GM23248 (cell line): ENCODE results near the gene LRRC45. TPM values are rescaled to one million over a fixed set of nuclear protein-coding genes. Genes with fewer than 3 reads are reported as not detected.

Experiments used
- DNase-seq: peaks from one replicate; pipeline ENCODE4 v3.0.0-alpha.2; 2015
- H2AFZ ChIP-seq: fragments of 200-600 bp; sonication (generic); 2 replicates; pipeline ENCODE4 v1.6.1; 2016; ENCODE audit warnings: antibody characterized with exemption
- H3F3A ChIP-seq: fragments of 200-600 bp; sonication (generic); 2 replicates; pipeline ENCODE4 v1.6.1; 2016; ENCODE audit warnings: mild to moderate bottlenecking, antibody characterized with exemption, mixed run types; ENCODE audit not compliant: insufficient read depth
- H3K27ac ChIP-seq: fragments of 200-600 bp; sonication (generic); 2 replicates; pipeline ENCODE4 v1.5.1; 2016; ENCODE audit warnings: mild to moderate bottlenecking
- H3K27me3 ChIP-seq: fragments of 200-600 bp; sonication (generic); replicated peaks from 2 replicates; pipeline ENCODE4 v1.6.1; 2016; ENCODE audit warnings: mild to moderate bottlenecking; ENCODE audit not compliant: insufficient read depth
- H3K36me3 ChIP-seq: fragments of 200-600 bp; sonication (generic); 2 replicates; pipeline ENCODE4 v1.6.1; 2016; ENCODE audit warnings: low read depth, mild to moderate bottlenecking
- H3K4me1 ChIP-seq: fragments of 200-600 bp; sonication (generic); 2 replicates; pipeline ENCODE4 v1.6.1; 2016; ENCODE audit warnings: mild to moderate bottlenecking; ENCODE audit not compliant: insufficient read depth
- H3K4me2 ChIP-seq: fragments of 200-600 bp; sonication (generic); one replicate; pipeline ENCODE4 v1.6.1; 2016; ENCODE audit warnings: mild to moderate bottlenecking; ENCODE audit not compliant: unreplicated experiment
- H3K4me3 ChIP-seq: fragments of 200-600 bp; sonication (generic); 2 replicates; pipeline ENCODE4 v1.5.1; 2016; ENCODE audit warnings: mild to moderate bottlenecking
- H3K79me2 ChIP-seq: fragments of 200-600 bp; sonication (generic); 2 replicates; pipeline ENCODE4 v1.6.1; 2016; ENCODE audit warnings: mild to moderate bottlenecking; ENCODE audit not compliant: insufficient read depth
- H3K9ac ChIP-seq: fragments of 200-600 bp; sonication (generic); 2 replicates; pipeline ENCODE4 v1.6.1; 2016; ENCODE audit warnings: mild to moderate bottlenecking
- H3K9me2 ChIP-seq: fragments of 200-600 bp; sonication (generic); 2 replicates; pipeline ENCODE4 v1.6.1; 2016; ENCODE audit warnings: mixed run types, mild to moderate bottlenecking, moderate library complexity; ENCODE audit not compliant: insufficient read depth
- H3K9me3 ChIP-seq: fragments of 200-600 bp; sonication (generic); one replicate; pipeline ENCODE4 v1.6.1; 2017; ENCODE audit warnings: low read depth
- H4K20me1 ChIP-seq: fragments of 200-600 bp; sonication (generic); 2 replicates; pipeline ENCODE4 v1.6.0; 2016; ENCODE audit not compliant: insufficient read depth
- EZH2 ChIP-seq: fragments of 200-600 bp; sonication (generic); IDR thresholded peaks from 2 replicates; pipeline ENCODE4 v1.6.1; 2018; ENCODE audit warnings: antibody characterized with exemption, mild to moderate bottlenecking; ENCODE audit not compliant: insufficient read depth, poor library complexity, severe bottlenecking
- EZH2phosphoT487 ChIP-seq: fragments of 200-600 bp; sonication (generic); IDR thresholded peaks from 2 replicates; pipeline ENCODE4 v1.6.1; 2018; ENCODE audit warnings: antibody characterized with exemption, moderate library complexity, mild to moderate bottlenecking, low read depth; ENCODE audit not compliant: insufficient read depth
- WGBS, 2 experiments: methylation state at CpG; one replicate each; pipeline ENCODE4 v1.1.6; 2015 to 2017; ENCODE audit warnings: low lambda C conversion rate in 2 of 2, low coverage in 1 of 2; ENCODE audit errors: missing lambda C conversion rate in 2 of 2; 5-methylcytosine and 5-hydroxymethylcytosine counted together
- in situ Hi-C: fragments of 300-500 bp; cut with MboI; formaldehyde crosslinking; loops from 2 replicates; pipeline ENCODE4 v1.15.0; 2020
- polyA plus RNA-seq: library from polyadenylated mRNA; unstranded; fragments of >200 nt; fragmentation: Nextera tagmentation; extraction: Ambion mirVana; gene quantifications from 2 replicates; pipeline ENCODE4 v1.2.1, GENCODE V29; 2016
- total RNA-seq: library from RNA; depleted of rRNA; stranded (reverse); fragments of >200 nt; shearing (Covaris generic); gene quantifications from 2 replicates; pipeline ENCODE4 v1.2.3, GENCODE V29; 2014; rRNA removed

The LRRC45 gene
- total and polyA plus RNA-seq, 2 experiments from 2014 or later: 4.5 to 14.8 TPM

- WGBS, 2 experiments: 75 to 79% methylated on average over 24 to 28 of the region's 28 CpGs
Observed at GRCh38 chr17:82077617-82078358, 54.7 kb downstream of the LRRC45 start.

DNA sequence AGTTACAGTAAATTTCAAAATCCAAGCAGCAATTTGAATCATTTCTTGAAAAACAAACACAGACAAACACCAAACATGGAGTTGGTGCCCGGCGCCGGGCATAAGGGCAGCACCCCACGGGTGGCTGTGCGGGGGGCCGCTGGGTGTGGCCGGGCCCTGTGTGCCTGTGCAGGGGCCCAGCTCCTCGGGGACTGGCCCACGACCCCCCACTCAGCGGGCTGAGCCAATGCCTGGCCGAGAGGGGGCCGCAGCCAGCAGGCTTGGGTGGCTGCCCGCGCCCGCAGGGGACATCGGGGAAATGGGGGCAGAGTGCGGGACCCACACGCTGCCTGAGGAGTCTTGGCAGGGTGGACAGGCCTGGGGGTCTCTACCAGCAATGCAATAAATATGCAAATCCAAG is 55.3 kb downstream of the LRRC45 start:
- in situ Hi-C loops: no loop called here
- peaks cover 4% of the 10 kb centered on the region; the same call in 1 of the 2 replicates for H3F3A ChIP-seq
- H3K9me2 ChIP-seq: no peaks in the 10 kb centered on the region
- WGBS, 2 experiments: 86 to 95% methylated on average over 11 to 14 of the region's 18 CpGs
- no peaks in the 10 kb centered on the region for H3K79me2 ChIP-seq
- no peaks in the 10 kb centered on the region for H3K4me1 ChIP-seq
- no peaks in the 10 kb centered on the region for H3K36me3 ChIP-seq
- no peaks in the 10 kb centered on the region for H4K20me1 ChIP-seq
- no peak overlapping the region for H3K4me2 ChIP-seq
- H3K9me3 ChIP-seq: no peaks in the 10 kb centered on the region
- no peak overlapping the region for H3K4me3 ChIP-seq
- H2AFZ ChIP-seq: no peak overlapping the region
- DNase-seq: no peak
- H3K27ac ChIP-seq: no peak overlapping the region
- H3K9ac ChIP-seq: no peak overlapping the region
- TF ChIP-seq EZH2: no peak
- no peak for TF ChIP-seq EZH2phosphoT487
- no peaks in the 10 kb centered on the region for H3K27me3 ChIP-seq

More at GRCh38 chr17:82077617-82078358, 54.7 kb downstream of the LRRC45 start:
- no peak for TF ChIP-seq EZH2phosphoT487
- no peak for TF ChIP-seq EZH2
- Histone ChIP-seq H3K27ac (no peak overlapping the region), H3K4me2 (no peak overlapping the region), H3F3A (peaks cover 4% of the 10 kb centered on the region; the same call in 1 of the 2 replicates), H3K4me1 (no peaks in the 10 kb centered on the region), H2AFZ (no peak overlapping the region), H3K4me3 (no peak overlapping the region), H4K20me1 (no peaks in the 10 kb centered on the region), H3K9ac (no peak overlapping the region), H3K36me3 (no peaks in the 10 kb centered on the region), H3K27me3 (no peaks in the 10 kb centered on the region), H3K79me2 (no peaks in the 10 kb centered on the region), H3K9me3 (no peaks in the 10 kb centered on the region), H3K9me2 (no peaks in the 10 kb centered on the region)
- no peak for DNase-seq
- in situ Hi-C loops: no loop called here

DNA sequence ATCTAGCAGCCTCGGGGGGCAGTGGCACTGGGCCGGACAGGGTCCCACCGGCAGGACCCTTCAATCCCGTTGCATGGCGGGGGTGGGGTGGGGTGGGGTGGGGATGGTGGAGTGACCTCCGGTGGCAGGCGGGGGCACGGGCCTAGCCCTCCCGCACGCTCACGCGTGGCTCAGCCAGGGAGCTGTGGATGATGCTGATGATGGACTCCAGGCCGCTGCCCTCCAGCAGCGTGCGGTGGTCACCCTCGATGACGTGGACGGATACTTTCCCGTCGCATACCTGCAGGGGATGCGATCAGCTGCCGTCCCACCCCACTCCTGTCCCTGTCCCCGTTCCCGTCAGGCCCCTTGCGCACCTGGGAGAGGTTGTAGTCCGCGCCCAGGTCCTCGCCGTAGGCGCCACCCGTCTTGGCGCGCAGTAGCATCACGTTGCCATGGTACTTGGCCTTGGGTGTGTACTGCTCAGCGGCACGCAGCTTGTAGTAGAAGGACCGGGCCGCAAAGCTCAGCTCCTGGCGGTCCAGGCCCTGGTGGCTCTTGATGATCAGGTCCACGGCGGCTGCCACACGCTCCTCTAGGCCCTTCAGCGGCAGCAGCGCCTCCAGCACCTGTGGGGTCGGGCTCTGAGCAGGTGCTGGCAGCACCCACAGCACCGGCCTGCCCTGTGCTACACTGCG is 56.0 kb downstream of the LRRC45 start:
- in situ Hi-C loops: no loop called here
- H3K79me2 ChIP-seq: no peaks in the 10 kb centered on the region
- no peak overlapping the region for H3K27ac ChIP-seq
- H3K4me3 ChIP-seq: no peak overlapping the region
- H3K4me1 ChIP-seq: no peaks in the 10 kb centered on the region
- H3K9me3 ChIP-seq: no peaks in the 10 kb centered on the region
- H3K4me2 ChIP-seq: no peak overlapping the region
- no peak for DNase-seq
- no peak overlapping the region for H3K9ac ChIP-seq
- no peak overlapping the region for H2AFZ ChIP-seq
- H3K36me3 ChIP-seq: no peaks in the 10 kb centered on the region
- no peaks in the 10 kb centered on the region for H3K27me3 ChIP-seq
- no peaks in the 10 kb centered on the region for H3K9me2 ChIP-seq
- peaks cover 4% of the 10 kb centered on the region; the same call in 1 of the 2 replicates for H3F3A ChIP-seq
- no peaks in the 10 kb centered on the region for H4K20me1 ChIP-seq
- TF ChIP-seq EZH2phosphoT487 (no peak), EZH2 (no peak)
- 89 to 96% methylated on average over 18 to 42 of the region's 47 CpGs for WGBS, 2 experiments

- H3K4me1 ChIP-seq: no peaks in the 10 kb centered on the region
- H3K9me2 ChIP-seq: no peaks in the 10 kb centered on the region
- H4K20me1 ChIP-seq: no peaks in the 10 kb centered on the region
- TF ChIP-seq EZH2phosphoT487 (no peak), EZH2 (no peak)
- H3K79me2 ChIP-seq: no peaks in the 10 kb centered on the region
- 91 to 94% methylated on average over 35 to 36 of the region's 36 CpGs for WGBS, 2 experiments
- no peak overlapping the region for H3K9ac ChIP-seq
- no peaks in the 10 kb centered on the region for H3K36me3 ChIP-seq
- H3K27me3 ChIP-seq: no peaks in the 10 kb centered on the region
- peaks cover 4% of the 10 kb centered on the region; the same call in 1 of the 2 replicates for H3F3A ChIP-seq
- H3K9me3 ChIP-seq: no peaks in the 10 kb centered on the region
- H3K27ac ChIP-seq: no peak overlapping the region
- no peak overlapping the region for H2AFZ ChIP-seq
- no peak overlapping the region for H3K4me3 ChIP-seq
- no peak overlapping the region for H3K4me2 ChIP-seq
- in situ Hi-C loops: no loop called here
- DNase-seq: no peak
Observed at GRCh38 chr17:82080048-82080788, 57.1 kb downstream of the LRRC45 start.

Other genes with a start within 250 kb of the LRRC45 start
- gene GCGR, start 219.2 kb upstream of the LRRC45 start, total RNA-seq: not detected in 2 replicates
- gene GCGR, start 219.2 kb upstream of the LRRC45 start, polyA plus RNA-seq: not detected in 2 replicates
- 102 and 135 TPM in 2 replicates for gene MCRIP1, start 190.0 kb upstream of the LRRC45 start, total RNA-seq
- gene MCRIP1, start 190.0 kb upstream of the LRRC45 start, polyA plus RNA-seq: 145 and 147 TPM in 2 replicates
- not detected in 2 replicates for gene PPP1R27, start 188.3 kb upstream of the LRRC45 start, total RNA-seq
- 0.37 TPM in 1 of 2 replicates, not detected in the other for gene PPP1R27, start 188.3 kb upstream of the LRRC45 start, polyA plus RNA-seq
- 3,203 and 4,003 TPM in 2 replicates for gene P4HB, start 162.8 kb upstream of the LRRC45 start, total RNA-seq
- 1,651 and 1,674 TPM in 2 replicates for gene P4HB, start 162.8 kb upstream of the LRRC45 start, polyA plus RNA-seq
- gene ARHGDIA, start 152.0 kb upstream of the LRRC45 start, total RNA-seq: 193 and 208 TPM in 2 replicates
- gene ARHGDIA, start 152.0 kb upstream of the LRRC45 start, polyA plus RNA-seq: 310 and 313 TPM in 2 replicates
- gene ALYREF, start 131.7 kb upstream of the LRRC45 start, total RNA-seq: 80.6 and 100 TPM in 2 replicates
- 6.9 and 8.6 TPM in 2 replicates for gene ALYREF, start 131.7 kb upstream of the LRRC45 start, polyA plus RNA-seq
- gene ANAPC11, start 131.6 kb upstream of the LRRC45 start, total RNA-seq: 175 and 179 TPM in 2 replicates
- gene ANAPC11, start 131.6 kb upstream of the LRRC45 start, polyA plus RNA-seq: 428 and 436 TPM in 2 replicates
- 2.4 TPM in 2 replicates for gene NPB, start 121.1 kb upstream of the LRRC45 start, total RNA-seq
- 1.1 and 1.6 TPM in 2 replicates for gene NPB, start 121.1 kb upstream of the LRRC45 start, polyA plus RNA-seq
- 34.7 and 36.9 TPM in 2 replicates for gene PCYT2, start 111.9 kb upstream of the LRRC45 start, total RNA-seq
- gene PCYT2, start 111.9 kb upstream of the LRRC45 start, polyA plus RNA-seq: 25.6 and 27.6 TPM in 2 replicates
- 13.1 and 14.5 TPM in 2 replicates for gene SIRT7, start 105.1 kb upstream of the LRRC45 start, total RNA-seq
- gene SIRT7, start 105.1 kb upstream of the LRRC45 start, polyA plus RNA-seq: 9.3 and 11.4 TPM in 2 replicates
- 17.7 and 19.8 TPM in 2 replicates for gene MAFG, start 95.6 kb upstream of the LRRC45 start, total RNA-seq
- gene MAFG, start 95.6 kb upstream of the LRRC45 start, polyA plus RNA-seq: 5.0 and 6.4 TPM in 2 replicates
- 229 and 279 TPM in 2 replicates for gene PYCR1, start 86.0 kb upstream of the LRRC45 start, total RNA-seq
- 181 and 197 TPM in 2 replicates for gene PYCR1, start 86.0 kb upstream of the LRRC45 start, polyA plus RNA-seq
- not detected in 2 replicates for gene MYADML2, start 76.1 kb upstream of the LRRC45 start, total RNA-seq
- 0.14 TPM in 1 of 2 replicates, not detected in the other for gene MYADML2, start 76.1 kb upstream of the LRRC45 start, polyA plus RNA-seq
- not detected in 2 replicates for gene NOTUM, start 62.1 kb upstream of the LRRC45 start, total RNA-seq
- gene NOTUM, start 62.1 kb upstream of the LRRC45 start, polyA plus RNA-seq: not detected in 2 replicates
- 23.4 and 23.5 TPM in 2 replicates for gene ASPSCR1, start 45.7 kb upstream of the LRRC45 start, total RNA-seq
- gene ASPSCR1, start 45.7 kb upstream of the LRRC45 start, polyA plus RNA-seq: 20.6 and 22.6 TPM in 2 replicates
- gene CENPX, start 427 bp upstream of the LRRC45 start, total RNA-seq: 43.9 and 68.8 TPM in 2 replicates
- 65.2 and 68.6 TPM in 2 replicates for gene CENPX, start 427 bp upstream of the LRRC45 start, polyA plus RNA-seq
- 5.4 and 7.9 TPM in 2 replicates for gene RAC3, start 8.4 kb downstream of the LRRC45 start, total RNA-seq
- gene RAC3, start 8.4 kb downstream of the LRRC45 start, polyA plus RNA-seq: 1.3 and 1.8 TPM in 2 replicates
- 75.8 and 83.5 TPM in 2 replicates for gene DCXR, start 14.4 kb downstream of the LRRC45 start, total RNA-seq
- 69.9 and 70.2 TPM in 2 replicates for gene DCXR, start 14.4 kb downstream of the LRRC45 start, polyA plus RNA-seq
- 59.8 and 61.2 TPM in 2 replicates for gene RFNG, start 28.5 kb downstream of the LRRC45 start, total RNA-seq
- gene RFNG, start 28.5 kb downstream of the LRRC45 start, polyA plus RNA-seq: 10.6 and 11.8 TPM in 2 replicates
- 130 and 138 TPM in 2 replicates for gene GPS1, start 28.6 kb downstream of the LRRC45 start, total RNA-seq
- 101 and 104 TPM in 2 replicates for gene GPS1, start 28.6 kb downstream of the LRRC45 start, polyA plus RNA-seq
- gene DUS1L, start 42.5 kb downstream of the LRRC45 start, total RNA-seq: 61.2 and 96.4 TPM in 2 replicates
- gene DUS1L, start 42.5 kb downstream of the LRRC45 start, polyA plus RNA-seq: 13.3 and 27.7 TPM in 2 replicates
- gene FASN, start 74.9 kb downstream of the LRRC45 start, total RNA-seq: 33.8 and 38.2 TPM in 2 replicates
- 12.7 and 16.3 TPM in 2 replicates for gene FASN, start 74.9 kb downstream of the LRRC45 start, polyA plus RNA-seq
- 12.3 and 15.3 TPM in 2 replicates for gene CCDC57, start 189.5 kb downstream of the LRRC45 start, total RNA-seq
- gene CCDC57, start 189.5 kb downstream of the LRRC45 start, polyA plus RNA-seq: 6.2 and 10.6 TPM in 2 replicates
- gene SLC16A3, start 205.7 kb downstream of the LRRC45 start, total RNA-seq: 550 and 595 TPM in 2 replicates
- 95.5 and 97.7 TPM in 2 replicates for gene SLC16A3, start 205.7 kb downstream of the LRRC45 start, polyA plus RNA-seq